Heart left ventricle (tissue), 16 donors: ENCODE measurements around the gene CD40LG. TPM values are rescaled to one million over a fixed set of nuclear protein-coding genes. Genes with fewer than 3 reads are reported as not detected.

ENCODE experiments used
- ATAC-seq, 4 donors: fragments of 200-7000 bp; cut with Tn5 transposase; one replicate each; pipeline ENCODE4 v1.9.1; 2020 to 2022; ENCODE audit warnings: moderate library complexity in 4 of 4, mild to moderate bottlenecking in 3 of 4, moderate number of reproducible peaks in 1 of 4
- DNase-seq, 5 donors: peaks; one replicate each; pipeline ENCODE4 v3.0.0-alpha.2; 2020
- H3K27ac ChIP-seq, 12 donors: fragments of 200-600 bp; sonication (generic) in 4 of 12; one replicate each; pipeline versions ENCODE4 v1.5.0 to v1.8.0; 2016 to 2022; ENCODE audit warnings: mild to moderate bottlenecking in 2 of 12
- H3K27me3 ChIP-seq, 9 donors: fragments of 200-600 bp; sonication (generic) in 2 of 9; one replicate each; pipeline versions ENCODE4 v1.5.1 to v1.8.0; 2016 to 2022; ENCODE audit warnings: mild to moderate bottlenecking in 3 of 9
- H3K36me3 ChIP-seq, 9 donors: fragments of 200-600 bp; sonication (generic) in 2 of 9; one replicate each; pipeline versions ENCODE4 v1.5.0 to v1.8.0; 2018 to 2022; ENCODE audit warnings: mild to moderate bottlenecking in 2 of 9
- H3K4me1 ChIP-seq, 12 donors: fragments of 200-600 bp; sonication (generic) in 4 of 12; one replicate each; pipeline versions ENCODE4 v1.5.0 to v1.8.0; 2016 to 2022; ENCODE audit warnings: mild to moderate bottlenecking in 3 of 12
- H3K4me3 ChIP-seq, 12 donors: fragments of 200-600 bp; sonication (generic) in 4 of 12; one replicate each; pipeline versions ENCODE4 v1.5.0 to v1.8.0; 2017 to 2022; ENCODE audit warnings: mild to moderate bottlenecking in 9 of 12, moderate library complexity in 4 of 12
- H3K9me3 ChIP-seq, 12 donors: fragments of 200-600 bp; sonication (generic) in 4 of 12; one replicate each; pipeline versions ENCODE4 v1.5.0 to v1.8.0; 2016 to 2022; ENCODE audit warnings: mild to moderate bottlenecking in 1 of 12
- CTCF ChIP-seq, 12 donors: fragments of 200-600 bp; sonication (generic) in 4 of 12; IDR thresholded peaks; one replicate each; pipeline versions ENCODE4 v1.5.0 to v1.8.0; 2018 to 2022; ENCODE audit warnings: antibody characterized with exemption in 12 of 12, mild to moderate bottlenecking in 5 of 12
- POLR2A ChIP-seq, 2 donors: fragments of 450-650 bp; IDR thresholded peaks; one replicate each; pipeline ENCODE4 v1.6.1; 2017; ENCODE audit warnings: antibody characterized with exemption in 2 of 2, mild to moderate bottlenecking in 2 of 2, moderate library complexity in 2 of 2
- WGBS, 4 donors: extraction: QIAGEN DNeasy Blood & Tissue Kit in 2 of 4; methylation state at CpG; one replicate each; pipeline versions ENCODE4 v1.1.5 to v1.1.7; 2013 to 2018; 5-methylcytosine and 5-hydroxymethylcytosine counted together
- intact Hi-C, 10 donors: fragments of 100-400 bp; cut with DNase I; formaldehyde crosslinking; loops; one replicate each; pipeline versions ENCODE4 v1.11.1 to v1.14.2; 2022
- polyA plus RNA-seq, 2 donors: library from polyadenylated mRNA; stranded (reverse); fragments of 200-250 nt; gene quantifications; one replicate each; pipeline ENCODE4 v1.2.3, GENCODE V29; 2013
- total RNA-seq, 9 donors: library from RNA; depleted of rRNA in 2 of 9; stranded (reverse); fragments of >200 nt in 2 of 9; fragmentation: NEBNext Ultra II Directional in 3 of 9; extraction: Animal tissue kit (Norgen Biotek cat#: 25700) in 3 of 9; gene quantifications; one replicate each; pipeline versions ENCODE4 v1.1.0 to v1.2.4, GENCODE V29; 2016 to 2023
- donor health status: ischemic (EF 13 %, LVEDD 7.1; RV severe dilation, severe dysfunction).
- donor health status: healthy with polysubstance abuse.
- donor health status: DM: no; HTN: yes; CAD: no.
- donor health status: DM: no; HTN: no; CAD: no.
- donor health status: ischemic (EF 25% LVEDD 6.9; RV normal size, moderate dysfunction).
- donor health status: ischemic (EF 25% LVEDD 5.7; RV mildly dilated, moderate dysfunction).
- donor health status: healthy.
- donor health status: DM: yes; HTN: yes; CAD: no.
- donor health status: ischemic (EF 35%, LVEDD 5.7; RV mildly dilated, moderate dysfunction).
- donor health status: nonischemic (EF 11% LVEDD 7.7; RV severe dilation, severe dysfunction).
- donor health status: DM: yes; HTN: yes; CAD: no.
- donor health status: PGD.
- donor health status: ischemic (EF 29% LVEDD 5.4; RV normal size, mild dysfunction).
- donor health status: nonischemic (EF 23%, LVEDD 6.1; RV moderate dilation, normal function).

Gene CD40LG
- total and polyA plus RNA-seq, 11 donors = 0.04 to 0.75 (median 0.36) TPM; not detected in 8

GRCh38 chrX:136608295-136608933 is 39.5 kb upstream of the CD40LG start:
- DNase-seq (peak; percentile 8 to 62 (median 33)), ATAC-seq (peak in 2 of 4 donors; percentile 51 to 55)
- H3K27ac ChIP-seq = no peak overlapping the region
- intact Hi-C loops = loop anchor here in 4 of 10 donors (10.0 kb wide), 1 partner anchor 316 kb away; no protein-coding TSS in a partner anchor
- no peak overlapping the region for H3K4me3 ChIP-seq
- H3K27me3 ChIP-seq = peaks cover 0 to 4% (median 0%) of the 10 kb centered on the region in 9 donors
- no peaks in the 10 kb centered on the region for H3K4me1 ChIP-seq
- no peaks in the 10 kb centered on the region for H3K36me3 ChIP-seq
- H3K9me3 ChIP-seq = no peaks in the 10 kb centered on the region
- WGBS, 4 donors = 43 to 55% (median 54%) methylated on average over 8 to 10 of the region's 10 CpGs
- peak in 8 of 12 donors; percentile 6 to 41 (median 26) for TF ChIP-seq CTCF (IDR thresholded peaks at IDR 0.05)
- TF ChIP-seq POLR2A (IDR thresholded peaks at IDR 0.05) = no peak

- no peaks in the 10 kb centered on the region for H3K27me3 ChIP-seq
- no peaks in the 10 kb centered on the region for H3K9me3 ChIP-seq
- H3K4me3 ChIP-seq = no peak overlapping the region
- no peaks in the 10 kb centered on the region for H3K36me3 ChIP-seq
- DNase-seq (no peak), ATAC-seq (no peak)
- H3K4me1 ChIP-seq = no peaks in the 10 kb centered on the region
- TF ChIP-seq POLR2A (IDR thresholded peaks at IDR 0.05) (no peak), CTCF (IDR thresholded peaks at IDR 0.05) (no peak)
- WGBS, 4 donors = 63 to 92% (median 83%) methylated on average over 6 of the region's 6 CpGs
- intact Hi-C loops = no loop called here
- H3K27ac ChIP-seq = no peak overlapping the region
Observed at GRCh38 chrX:136616987-136617685, 30.8 kb upstream of the CD40LG start.

GRCh38 chrX:136619899-136620505 is 28.0 kb upstream of the CD40LG start:
- intact Hi-C loops = no loop called here
- no peak for TF ChIP-seq POLR2A (IDR thresholded peaks at IDR 0.05)
- TF ChIP-seq CTCF (IDR thresholded peaks at IDR 0.05) = no peak
- Histone ChIP-seq H3K36me3 (no peaks in the 10 kb centered on the region), H3K9me3 (no peaks in the 10 kb centered on the region), H3K4me3 (no peak overlapping the region), H3K27ac (no peak overlapping the region), H3K27me3 (peaks cover 0 to 2% (median 0%) of the 10 kb centered on the region in 9 donors), H3K4me1 (no peaks in the 10 kb centered on the region)
- ATAC-seq = no peak
- DNase-seq = no peak
- WGBS, 4 donors = 71 to 87% (median 84%) methylated on average over 14 of the region's 14 CpGs

GRCh38 chrX:136620780-136621179 is 27.2 kb upstream of the CD40LG start:
- no peak for ATAC-seq
- TF ChIP-seq CTCF (IDR thresholded peaks at IDR 0.05) = no peak
- TF ChIP-seq POLR2A (IDR thresholded peaks at IDR 0.05) = no peak
- DNase-seq = no peak

More at GRCh38 chrX:136620780-136621179, 27.2 kb upstream of the CD40LG start:
- no peaks in the 10 kb centered on the region for H3K9me3 ChIP-seq
- H3K27me3 ChIP-seq = peaks cover 0 to 2% (median 0%) of the 10 kb centered on the region in 9 donors
- H3K4me3 ChIP-seq = no peak overlapping the region
- H3K36me3 ChIP-seq = no peaks in the 10 kb centered on the region
- no peak overlapping the region for H3K27ac ChIP-seq
- intact Hi-C loops = no loop called here
- no peaks in the 10 kb centered on the region for H3K4me1 ChIP-seq
